Osteocyte (in vitro differentiated cells): ENCODE data around the gene P2RX6. TPM values are rescaled to one million over a fixed set of nuclear protein-coding genes. Genes with fewer than 3 reads are reported as not detected.

Experiments
- DNase-seq: peaks from one replicate; pipeline ENCODE4 v3.0.0; 2021; ENCODE audit warnings: mixed read lengths; ENCODE audit not compliant: unreplicated experiment; ENCODE audit errors: extremely low spot score
- H3K27ac Mint-ChIP-seq: one replicate; pipeline ENCODE4 v1.8.0; 2021; ENCODE audit warnings: mild to moderate bottlenecking, mixed read lengths; ENCODE audit not compliant: unreplicated experiment
- H3K27me3 Mint-ChIP-seq: one replicate; pipeline ENCODE4 v1.8.0; 2021; ENCODE audit warnings: mixed read lengths; ENCODE audit not compliant: unreplicated experiment
- H3K36me3 Mint-ChIP-seq: one replicate; pipeline ENCODE4 v1.8.0; 2021; ENCODE audit warnings: mixed read lengths; ENCODE audit not compliant: unreplicated experiment
- H3K4me1 Mint-ChIP-seq: one replicate; pipeline ENCODE4 v1.8.0; 2021; ENCODE audit warnings: mixed read lengths; ENCODE audit not compliant: unreplicated experiment
- H3K4me3 Mint-ChIP-seq: one replicate; pipeline ENCODE4 v1.8.0; 2021; ENCODE audit warnings: mild to moderate bottlenecking, moderate library complexity, mixed read lengths; ENCODE audit not compliant: unreplicated experiment
- H3K9me3 Mint-ChIP-seq: one replicate; pipeline ENCODE4 v1.8.0; 2021; ENCODE audit warnings: mixed read lengths; ENCODE audit not compliant: unreplicated experiment
- total RNA-seq: library from RNA; stranded (reverse); gene quantifications from 2 replicates; pipeline ENCODE4 v1.2.1, GENCODE V29; 2021
- TF ChIP-seq, protein P1 (sequence below): fragments of 200-600 bp; sonication (generic); IDR thresholded peaks from 2 replicates; pipeline ENCODE4 v1.5.0; 2021; ENCODE audit warnings: antibody characterized with exemption, mild to moderate bottlenecking, moderate library complexity

Gene P2RX6
- total RNA-seq, 1 donor from 2014 or later = 3.5 TPM

DNA sequence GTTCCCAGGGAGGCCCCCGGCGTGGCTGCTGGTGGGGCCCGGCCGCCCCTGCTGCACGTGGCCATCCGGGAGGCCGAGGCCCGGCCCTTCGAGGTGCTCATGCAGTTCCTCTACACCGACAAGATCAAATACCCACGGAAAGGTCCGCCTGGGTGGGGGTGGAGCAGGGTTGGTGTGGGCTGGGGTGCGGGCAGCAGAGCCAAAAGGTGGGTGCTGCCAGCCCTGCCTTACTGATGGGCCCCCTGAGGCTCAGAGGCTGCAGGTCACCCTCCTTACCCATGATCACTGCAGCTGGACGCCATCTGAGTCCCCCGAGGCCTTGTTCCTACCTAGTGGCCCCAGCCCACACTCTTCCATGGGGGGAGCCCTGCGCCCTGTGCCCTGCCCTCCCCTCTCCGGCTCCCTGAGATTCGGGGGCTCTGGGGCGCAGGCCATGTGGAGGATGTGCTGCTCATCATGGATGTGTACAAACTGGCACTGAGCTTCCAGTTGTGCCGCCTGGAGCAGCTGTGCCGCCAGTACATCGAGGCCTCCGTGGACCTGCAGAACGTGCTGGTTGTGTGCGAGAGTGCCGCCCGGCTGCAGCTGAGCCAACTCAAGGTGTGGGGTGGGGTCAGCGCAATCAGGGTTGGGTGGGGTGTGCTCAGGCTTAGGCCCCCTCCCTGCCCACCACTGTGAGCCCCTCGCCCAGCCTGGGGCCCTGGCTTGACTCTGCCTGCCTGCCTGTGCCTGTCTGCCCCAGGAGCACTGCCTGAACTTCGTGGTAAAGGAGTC, 20.6 kb upstream of the P2RX6 start:
- H3K27me3 Mint-ChIP-seq = no peaks in the 10 kb centered on the region
- H3K9me3 Mint-ChIP-seq = no peaks in the 10 kb centered on the region
- peaks cover 13% of the 10 kb centered on the region for H3K36me3 Mint-ChIP-seq
- no peak overlapping the region for H3K4me3 Mint-ChIP-seq
- no peaks in the 10 kb centered on the region for H3K4me1 Mint-ChIP-seq
- no peak for DNase-seq
- no peak overlapping the region for H3K27ac Mint-ChIP-seq
- TF ChIP-seq, protein P1, sequence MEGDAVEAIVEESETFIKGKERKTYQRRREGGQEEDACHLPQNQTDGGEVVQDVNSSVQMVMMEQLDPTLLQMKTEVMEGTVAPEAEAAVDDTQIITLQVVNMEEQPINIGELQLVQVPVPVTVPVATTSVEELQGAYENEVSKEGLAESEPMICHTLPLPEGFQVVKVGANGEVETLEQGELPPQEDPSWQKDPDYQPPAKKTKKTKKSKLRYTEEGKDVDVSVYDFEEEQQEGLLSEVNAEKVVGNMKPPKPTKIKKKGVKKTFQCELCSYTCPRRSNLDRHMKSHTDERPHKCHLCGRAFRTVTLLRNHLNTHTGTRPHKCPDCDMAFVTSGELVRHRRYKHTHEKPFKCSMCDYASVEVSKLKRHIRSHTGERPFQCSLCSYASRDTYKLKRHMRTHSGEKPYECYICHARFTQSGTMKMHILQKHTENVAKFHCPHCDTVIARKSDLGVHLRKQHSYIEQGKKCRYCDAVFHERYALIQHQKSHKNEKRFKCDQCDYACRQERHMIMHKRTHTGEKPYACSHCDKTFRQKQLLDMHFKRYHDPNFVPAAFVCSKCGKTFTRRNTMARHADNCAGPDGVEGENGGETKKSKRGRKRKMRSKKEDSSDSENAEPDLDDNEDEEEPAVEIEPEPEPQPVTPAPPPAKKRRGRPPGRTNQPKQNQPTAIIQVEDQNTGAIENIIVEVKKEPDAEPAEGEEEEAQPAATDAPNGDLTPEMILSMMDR = no peak

DNA sequence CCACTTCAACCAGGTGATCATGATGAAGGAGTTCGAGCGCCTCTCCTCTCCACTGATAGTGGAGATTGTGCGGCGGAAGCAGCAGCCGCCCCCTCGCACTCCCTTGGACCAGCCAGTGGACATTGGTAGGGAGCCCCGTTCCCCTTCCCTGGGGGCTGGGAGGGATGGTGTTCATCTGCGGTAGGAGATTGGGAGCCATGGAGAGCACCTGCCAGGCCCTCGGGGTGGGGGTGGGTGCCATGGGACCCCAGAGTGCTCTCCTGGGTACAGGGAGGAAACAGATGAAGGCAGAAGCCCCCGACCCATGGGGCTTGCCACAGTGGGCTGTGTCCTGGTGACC, 20.1 kb upstream of the P2RX6 start:
- H3K9me3 Mint-ChIP-seq = no peaks in the 10 kb centered on the region
- H3K4me1 Mint-ChIP-seq = no peaks in the 10 kb centered on the region
- peaks cover 13% of the 10 kb centered on the region for H3K36me3 Mint-ChIP-seq
- H3K27me3 Mint-ChIP-seq = no peaks in the 10 kb centered on the region
- H3K4me3 Mint-ChIP-seq = no peak overlapping the region
- TF ChIP-seq, protein P1 = no peak
- no peak for DNase-seq
- no peak overlapping the region for H3K27ac Mint-ChIP-seq

DNA sequence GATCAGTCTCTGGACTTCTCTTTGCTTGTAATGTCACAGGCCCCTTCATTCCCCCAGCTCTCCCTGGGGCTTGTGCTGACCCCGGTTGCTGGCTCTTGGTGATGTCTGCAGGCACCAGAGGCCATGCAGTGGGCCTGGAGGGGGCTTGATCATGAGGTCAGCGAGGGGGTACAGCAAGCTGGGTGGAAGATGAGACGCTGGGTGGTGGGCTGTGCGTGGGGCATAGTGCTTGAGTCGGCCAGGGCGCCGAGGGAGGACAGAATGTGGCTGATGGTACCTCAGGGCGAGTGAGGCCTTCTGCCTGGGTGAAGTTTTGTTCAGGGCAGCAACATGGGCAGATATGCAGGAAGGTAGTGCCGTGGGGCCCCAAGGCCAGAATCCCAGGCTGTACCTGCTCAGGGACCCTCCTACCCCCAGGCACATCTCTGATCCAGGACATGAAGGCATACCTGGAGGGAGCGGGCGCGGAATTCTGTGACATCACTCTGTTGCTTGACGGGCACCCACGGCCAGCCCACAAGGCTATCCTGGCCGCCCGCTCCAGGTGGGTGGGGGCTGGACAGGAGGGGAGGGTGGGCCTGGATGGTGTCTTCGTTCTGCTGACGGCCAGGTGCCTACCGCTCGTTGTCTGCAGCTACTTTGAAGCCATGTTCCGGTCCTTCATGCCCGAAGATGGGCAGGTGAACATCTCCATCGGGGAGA, 19.5 kb upstream of the P2RX6 start:
- Mint-ChIP-seq H3K36me3 (peaks cover 11% of the 10 kb centered on the region), H3K27me3 (no peaks in the 10 kb centered on the region), H3K9me3 (no peaks in the 10 kb centered on the region), H3K27ac (no peak overlapping the region), H3K4me1 (peaks cover 2% of the 10 kb centered on the region), H3K4me3 (no peak overlapping the region)
- no peak for DNase-seq
- TF ChIP-seq, protein P1 = no peak

DNA sequence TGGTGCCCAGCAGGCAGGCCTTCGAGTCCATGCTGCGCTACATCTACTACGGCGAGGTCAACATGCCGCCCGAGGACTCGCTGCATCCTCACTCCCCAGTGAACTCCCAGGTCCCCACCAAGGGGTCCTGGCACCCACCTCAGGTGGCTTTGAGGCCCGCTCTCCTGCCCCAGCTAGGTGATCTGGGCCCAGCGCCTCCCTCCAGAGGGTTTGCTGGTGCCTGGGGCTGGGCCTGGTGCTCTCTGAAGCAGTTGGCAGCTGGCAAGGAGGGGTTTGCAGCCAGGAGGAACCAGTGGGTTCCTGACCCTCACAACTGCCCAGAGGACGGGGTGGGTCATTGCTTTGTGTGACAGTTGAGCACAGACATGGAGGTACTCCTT, 18.9 kb upstream of the P2RX6 start:
- TF ChIP-seq, protein P1 = no peak
- no peak for DNase-seq
- peaks cover 7% of the 10 kb centered on the region for H3K4me1 Mint-ChIP-seq
- H3K9me3 Mint-ChIP-seq = no peaks in the 10 kb centered on the region
- peaks cover 11% of the 10 kb centered on the region for H3K36me3 Mint-ChIP-seq
- no peaks in the 10 kb centered on the region for H3K27me3 Mint-ChIP-seq
- no peak overlapping the region for H3K4me3 Mint-ChIP-seq
- no peak overlapping the region for H3K27ac Mint-ChIP-seq
